Mammary epithelial cell (primary cell): ENCODE results near the gene RAI1.

Experiments used
- EZH2 ChIP-seq: IDR thresholded peaks from 2 replicates; pipeline ENCODE4 v1.6.1; 2012; ENCODE audit warnings: low read length, inconsistent platforms, borderline replicate concordance
- TF ChIP-seq, protein P1 (sequence below), 2 donors: IDR thresholded peaks in 1 of 2; conservative IDR thresholded peaks in 1 of 2; 2 replicates each; pipeline ENCODE4 v1.5.1; 2011 to 2012; ENCODE audit warnings: inconsistent platforms in 2 of 2, low read length in 2 of 2, mild to moderate bottlenecking in 2 of 2, control low read depth in 1 of 2, low read depth in 1 of 2; ENCODE audit not compliant: insufficient read depth in 1 of 2; ENCODE audit errors: extremely low read depth in 1 of 2

- TF ChIP-seq, protein P1, sequence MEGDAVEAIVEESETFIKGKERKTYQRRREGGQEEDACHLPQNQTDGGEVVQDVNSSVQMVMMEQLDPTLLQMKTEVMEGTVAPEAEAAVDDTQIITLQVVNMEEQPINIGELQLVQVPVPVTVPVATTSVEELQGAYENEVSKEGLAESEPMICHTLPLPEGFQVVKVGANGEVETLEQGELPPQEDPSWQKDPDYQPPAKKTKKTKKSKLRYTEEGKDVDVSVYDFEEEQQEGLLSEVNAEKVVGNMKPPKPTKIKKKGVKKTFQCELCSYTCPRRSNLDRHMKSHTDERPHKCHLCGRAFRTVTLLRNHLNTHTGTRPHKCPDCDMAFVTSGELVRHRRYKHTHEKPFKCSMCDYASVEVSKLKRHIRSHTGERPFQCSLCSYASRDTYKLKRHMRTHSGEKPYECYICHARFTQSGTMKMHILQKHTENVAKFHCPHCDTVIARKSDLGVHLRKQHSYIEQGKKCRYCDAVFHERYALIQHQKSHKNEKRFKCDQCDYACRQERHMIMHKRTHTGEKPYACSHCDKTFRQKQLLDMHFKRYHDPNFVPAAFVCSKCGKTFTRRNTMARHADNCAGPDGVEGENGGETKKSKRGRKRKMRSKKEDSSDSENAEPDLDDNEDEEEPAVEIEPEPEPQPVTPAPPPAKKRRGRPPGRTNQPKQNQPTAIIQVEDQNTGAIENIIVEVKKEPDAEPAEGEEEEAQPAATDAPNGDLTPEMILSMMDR (conservative IDR thresholded peaks at IDR 0.05 in 1 of 2, IDR thresholded peaks at IDR 0.05 in 1 of 2; ENCODE audit: extremely low read depth in 1 of 2, insufficient read depth in 1 of 2, low read depth in 1 of 2, low read length in 2 of 2): no peak
- TF ChIP-seq EZH2: no peak
These were observed 55.2 kb downstream of the RAI1 start for GRCh38 chr17:17736205-17737183.
